Karpas-422 (cell line): Measurements from ENCODE around the gene RTN4IP1. TPM values are rescaled to one million over a fixed set of nuclear protein-coding genes. Genes with fewer than 3 reads are reported as not detected.

Experiments used
- DNase-seq: peaks from one replicate; pipeline ENCODE4 v3.0.0-alpha.2; 2015
- H2AFZ ChIP-seq: fragments of 200-600 bp; sonication (generic); 2 replicates; pipeline ENCODE4 v1.6.1; 2014; ENCODE audit warnings: antibody characterized with exemption, low read length, mixed read lengths
- H3K27ac ChIP-seq: fragments of 200-600 bp; sonication (generic); 2 replicates; pipeline ENCODE4 v1.5.1; 2014; ENCODE audit warnings: mild to moderate bottlenecking, low read length, moderate library complexity
- H3K27me3 ChIP-seq: fragments of 200-600 bp; sonication (generic); 2 replicates; pipeline ENCODE4 v1.6.1; 2014; ENCODE audit warnings: low read length, mixed read lengths
- H3K36me3 ChIP-seq: fragments of 200-600 bp; sonication (generic); 2 replicates; pipeline ENCODE4 v1.6.1; 2014; ENCODE audit warnings: low read length, mixed read lengths; ENCODE audit not compliant: insufficient read depth
- H3K4me1 ChIP-seq: fragments of 200-600 bp; sonication (generic); 2 replicates; pipeline ENCODE4 v1.6.1; 2014; ENCODE audit warnings: mild to moderate bottlenecking, low read length, mixed read lengths
- H3K4me2 ChIP-seq: fragments of 200-600 bp; sonication (generic); 2 replicates; pipeline ENCODE4 v1.6.1; 2014; ENCODE audit warnings: low read length, low read depth, mild to moderate bottlenecking; ENCODE audit not compliant: poor library complexity, severe bottlenecking
- H3K4me3 ChIP-seq: fragments of 200-600 bp; sonication (generic); 2 replicates; pipeline ENCODE4 v1.5.1; 2014; ENCODE audit warnings: mild to moderate bottlenecking, antibody characterized with exemption, low read length, mixed read lengths
- H3K79me2 ChIP-seq: fragments of 200-600 bp; sonication (generic); 2 replicates; pipeline ENCODE4 v1.6.1; 2014; ENCODE audit warnings: mild to moderate bottlenecking, low read length, mixed read lengths
- H3K9ac ChIP-seq: fragments of 200-600 bp; sonication (generic); 2 replicates; pipeline ENCODE4 v1.6.0; 2014; ENCODE audit warnings: low read length
- H3K9me2 ChIP-seq: fragments of 200-600 bp; sonication (generic), shearing (Covaris generic); replicated peaks from 2 replicates; pipeline ENCODE4 v1.6.0; 2014; ENCODE audit warnings: mild to moderate bottlenecking, low read length, moderate library complexity; ENCODE audit not compliant: insufficient read depth
- H3K9me3 ChIP-seq: fragments of 300-700, 200-600 bp; sonication (generic); 2 replicates; pipeline ENCODE4 v1.6.1; 2014; ENCODE audit warnings: low read length, mixed read lengths
- H4K20me1 ChIP-seq: fragments of 200-600 bp; sonication (generic); 2 replicates; pipeline ENCODE4 v1.6.1; 2014; ENCODE audit warnings: mild to moderate bottlenecking, antibody characterized with exemption, low read length, low read depth; ENCODE audit not compliant: insufficient read depth
- total RNA-seq: library from RNA; depleted of rRNA; stranded (reverse); fragments of >200 nt; shearing (Covaris generic); gene quantifications from 2 replicates; pipeline ENCODE4 v1.2.3, GENCODE V29; 2014; ENCODE audit warnings: low replicate concordance

The RTN4IP1 gene
- total RNA-seq, 1 experiment from 2014 or later = 14.3 TPM

- Histone ChIP-seq H3K4me1 (peaks cover 53% of the 10 kb centered on the region), H3K27me3 (no peaks in the 10 kb centered on the region), H3K4me2 (no peak overlapping the region), H3K27ac (peak overlapping the region; percentile 95), H3K9me3 (no peaks in the 10 kb centered on the region), H4K20me1 (no peaks in the 10 kb centered on the region), H3K36me3 (peaks cover 73% of the 10 kb centered on the region), H3K4me3 (no peak overlapping the region), H3K9me2 (no peaks in the 10 kb centered on the region), H2AFZ (no peak overlapping the region), H3K79me2 (peaks cover 18% of the 10 kb centered on the region), H3K9ac (no peak overlapping the region)
- DNase-seq = no peak
These were observed 33.2 kb upstream of the RTN4IP1 start for GRCh38 chr6:106662458-106662857.

GRCh38 chr6:106659859-106660258 is 30.6 kb upstream of the RTN4IP1 start:
- no peaks in the 10 kb centered on the region for H3K9me3 ChIP-seq
- DNase-seq = no peak
- peaks cover 20% of the 10 kb centered on the region for H3K79me2 ChIP-seq
- no peak overlapping the region for H3K4me3 ChIP-seq
- no peak overlapping the region for H3K9ac ChIP-seq
- H3K4me1 ChIP-seq = peaks cover 30% of the 10 kb centered on the region
- no peaks in the 10 kb centered on the region for H4K20me1 ChIP-seq
- no peaks in the 10 kb centered on the region for H3K27me3 ChIP-seq
- no peaks in the 10 kb centered on the region for H3K9me2 ChIP-seq
- H3K4me2 ChIP-seq = no peak overlapping the region
- no peak overlapping the region for H2AFZ ChIP-seq
- H3K36me3 ChIP-seq = peaks cover 82% of the 10 kb centered on the region
- H3K27ac ChIP-seq = peak overlapping the region; percentile 51

GRCh38 chr6:106658469-106658868 is 29.2 kb upstream of the RTN4IP1 start:
- Histone ChIP-seq H3K9me3 (no peaks in the 10 kb centered on the region), H3K4me1 (peaks cover 20% of the 10 kb centered on the region), H3K36me3 (peaks cover 82% of the 10 kb centered on the region), H2AFZ (no peak overlapping the region), H3K27me3 (no peaks in the 10 kb centered on the region), H3K4me3 (no peak overlapping the region), H3K4me2 (no peak overlapping the region), H3K27ac (peak overlapping the region; percentile 57), H4K20me1 (no peaks in the 10 kb centered on the region), H3K79me2 (peaks cover 23% of the 10 kb centered on the region), H3K9me2 (no peaks in the 10 kb centered on the region), H3K9ac (no peak overlapping the region)
- no peak for DNase-seq

- Histone ChIP-seq H3K27ac (peak overlapping the region; percentile 100), H3K9ac (peak overlapping the region; percentile 73), H3K79me2 (peaks cover 56% of the 10 kb centered on the region)
These were observed 19.5 kb upstream of the RTN4IP1 start for GRCh38 chr6:106648651-106649308.

GRCh38 chr6:106643061-106643460 is 13.8 kb upstream of the RTN4IP1 start:
- H3K4me3 ChIP-seq = no peak overlapping the region
- DNase-seq = no peak
- H3K79me2 ChIP-seq = peaks cover 63% of the 10 kb centered on the region
- H3K4me1 ChIP-seq = peaks cover 52% of the 10 kb centered on the region
- H3K9me2 ChIP-seq = no peaks in the 10 kb centered on the region
- H3K27ac ChIP-seq = no peak overlapping the region
- H3K9ac ChIP-seq = no peak overlapping the region
- peaks cover 65% of the 10 kb centered on the region for H3K36me3 ChIP-seq
- no peak overlapping the region for H2AFZ ChIP-seq
- H3K9me3 ChIP-seq = no peaks in the 10 kb centered on the region
- no peak overlapping the region for H3K4me2 ChIP-seq
- H4K20me1 ChIP-seq = no peaks in the 10 kb centered on the region
- no peaks in the 10 kb centered on the region for H3K27me3 ChIP-seq

More at GRCh38 chr6:106648651-106649308, 19.5 kb upstream of the RTN4IP1 start:
- Histone ChIP-seq H3K4me3 (peak overlapping the region; percentile 65), H2AFZ (no peak overlapping the region), H3K36me3 (peaks cover 69% of the 10 kb centered on the region), H3K9me2 (no peaks in the 10 kb centered on the region), H4K20me1 (no peaks in the 10 kb centered on the region), H3K4me2 (peak overlapping the region; percentile 96), H3K4me1 (peaks cover 73% of the 10 kb centered on the region), H3K27me3 (no peaks in the 10 kb centered on the region), H3K9me3 (no peaks in the 10 kb centered on the region)
- peak; percentile 96 for DNase-seq

GRCh38 chr6:106642476-106642875 is 13.2 kb upstream of the RTN4IP1 start:
- Histone ChIP-seq H3K9ac (no peak overlapping the region), H3K4me2 (no peak overlapping the region), H3K27me3 (no peaks in the 10 kb centered on the region), H4K20me1 (no peaks in the 10 kb centered on the region), H3K4me1 (peaks cover 53% of the 10 kb centered on the region), H3K9me3 (no peaks in the 10 kb centered on the region), H2AFZ (no peak overlapping the region), H3K79me2 (peaks cover 66% of the 10 kb centered on the region), H3K4me3 (no peak overlapping the region), H3K27ac (no peak overlapping the region), H3K9me2 (no peaks in the 10 kb centered on the region), H3K36me3 (peaks cover 65% of the 10 kb centered on the region)
- no peak for DNase-seq

- no peak overlapping the region for H2AFZ ChIP-seq
- peaks cover 50% of the 10 kb centered on the region for H3K36me3 ChIP-seq
- no peaks in the 10 kb centered on the region for H3K9me3 ChIP-seq
- H3K4me1 ChIP-seq = peaks cover 60% of the 10 kb centered on the region
- H4K20me1 ChIP-seq = no peaks in the 10 kb centered on the region
- peak; percentile 53 for DNase-seq
- H3K4me2 ChIP-seq = peak overlapping the region; percentile 43
- H3K27ac ChIP-seq = peak overlapping the region; percentile 97
- H3K79me2 ChIP-seq = peaks cover 64% of the 10 kb centered on the region
- no peaks in the 10 kb centered on the region for H3K9me2 ChIP-seq
- H3K27me3 ChIP-seq = no peaks in the 10 kb centered on the region
- H3K4me3 ChIP-seq = no peak overlapping the region
- H3K9ac ChIP-seq = peak overlapping the region; percentile 37
These were observed 10.5 kb upstream of the RTN4IP1 start for GRCh38 chr6:106639812-106640211.

GRCh38 chr6:106637717-106638341 is 8.5 kb upstream of the RTN4IP1 start:
- H3K9me2 ChIP-seq = no peaks in the 10 kb centered on the region
- peaks cover 79% of the 10 kb centered on the region for H3K79me2 ChIP-seq
- H2AFZ ChIP-seq = no peak overlapping the region
- peaks cover 37% of the 10 kb centered on the region for H3K36me3 ChIP-seq
- H3K27ac ChIP-seq = peak overlapping the region; percentile 97
- peak overlapping the region; percentile 40 for H3K4me3 ChIP-seq
- no peaks in the 10 kb centered on the region for H3K27me3 ChIP-seq
- peaks cover 79% of the 10 kb centered on the region for H3K4me1 ChIP-seq
- H4K20me1 ChIP-seq = no peaks in the 10 kb centered on the region
- H3K4me2 ChIP-seq = peak overlapping the region; percentile 87
- peak overlapping the region; percentile 71 for H3K9ac ChIP-seq
- no peaks in the 10 kb centered on the region for H3K9me3 ChIP-seq
- peak; percentile 93 for DNase-seq
